Spleen (tissue), 7 donors: Measurements from ENCODE around the gene OTOG.

ENCODE experiments used
- POLR2A ChIP-seq, 3 donors: fragments of 450-650 bp; IDR thresholded peaks; one replicate each; pipeline ENCODE4 v1.5.1; 2017; ENCODE audit warnings: antibody characterized with exemption in 3 of 3, mild to moderate bottlenecking in 1 of 3
- POLR2AphosphoS5 ChIP-seq, 3 donors: sonication (generic); formaldehyde crosslinking; IDR thresholded peaks; one replicate each; pipeline ENCODE4 v1.5.1; 2017; ENCODE audit warnings: antibody characterized with exemption in 3 of 3
- TF ChIP-seq, protein P1 (sequence below), 11 experiments: fragments of 200-600 bp in 7 of 11; fragments of 450-650 bp in 4 of 11; sonication (generic) in 4 of 11; IDR thresholded peaks in 8 of 11; conservative IDR thresholded peaks in 3 of 11; 1 replicate in 7 of 11; 2 replicates in 4 of 11; pipeline versions ENCODE4 v1.4.0 to v1.8.0; 2016 to 2021; ENCODE audit warnings: antibody characterized with exemption in 11 of 11, inconsistent platforms in 4 of 11, mild to moderate bottlenecking in 1 of 11
- donor health status: DM: no; HTN: no; CAD: no; lungs with moderate emphysema.
- donor health status: DM: no; HTN: no; CAD: no.
- donor health status: DM: no; HTN: no; CAD: no.

DNA sequence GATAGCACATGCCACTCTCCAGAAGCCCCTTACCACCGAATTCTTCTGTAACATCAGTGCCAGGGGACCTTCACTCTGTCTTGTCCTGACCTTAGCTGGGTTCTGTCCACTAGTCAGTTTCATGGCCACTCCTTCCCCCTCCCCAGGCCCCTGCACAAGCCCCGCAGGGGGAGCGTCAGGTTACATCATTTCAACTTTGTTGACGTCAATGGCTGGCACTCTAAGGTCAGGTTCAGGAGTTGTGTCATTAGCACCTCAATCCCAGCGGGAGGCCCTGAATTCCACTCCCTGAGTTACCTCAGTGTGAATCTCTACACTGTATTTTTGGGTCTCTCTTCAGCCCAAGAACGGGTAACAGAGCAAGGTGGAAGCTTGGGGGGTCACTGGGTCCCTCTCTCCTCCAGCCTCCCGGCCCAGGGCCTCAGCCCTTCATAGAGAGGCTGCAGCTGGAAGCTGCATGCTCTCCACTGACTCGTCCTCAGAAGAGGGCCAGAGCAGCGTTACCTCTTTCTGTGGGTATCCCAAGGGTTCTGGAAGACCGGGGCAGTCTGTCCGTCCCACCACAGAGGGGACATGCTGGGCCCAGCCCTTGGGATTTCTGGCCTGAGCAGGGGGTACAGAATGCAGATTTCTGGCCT is 13.2 kb upstream of the OTOG start:
- TF ChIP-seq, protein P1, sequence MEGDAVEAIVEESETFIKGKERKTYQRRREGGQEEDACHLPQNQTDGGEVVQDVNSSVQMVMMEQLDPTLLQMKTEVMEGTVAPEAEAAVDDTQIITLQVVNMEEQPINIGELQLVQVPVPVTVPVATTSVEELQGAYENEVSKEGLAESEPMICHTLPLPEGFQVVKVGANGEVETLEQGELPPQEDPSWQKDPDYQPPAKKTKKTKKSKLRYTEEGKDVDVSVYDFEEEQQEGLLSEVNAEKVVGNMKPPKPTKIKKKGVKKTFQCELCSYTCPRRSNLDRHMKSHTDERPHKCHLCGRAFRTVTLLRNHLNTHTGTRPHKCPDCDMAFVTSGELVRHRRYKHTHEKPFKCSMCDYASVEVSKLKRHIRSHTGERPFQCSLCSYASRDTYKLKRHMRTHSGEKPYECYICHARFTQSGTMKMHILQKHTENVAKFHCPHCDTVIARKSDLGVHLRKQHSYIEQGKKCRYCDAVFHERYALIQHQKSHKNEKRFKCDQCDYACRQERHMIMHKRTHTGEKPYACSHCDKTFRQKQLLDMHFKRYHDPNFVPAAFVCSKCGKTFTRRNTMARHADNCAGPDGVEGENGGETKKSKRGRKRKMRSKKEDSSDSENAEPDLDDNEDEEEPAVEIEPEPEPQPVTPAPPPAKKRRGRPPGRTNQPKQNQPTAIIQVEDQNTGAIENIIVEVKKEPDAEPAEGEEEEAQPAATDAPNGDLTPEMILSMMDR (IDR thresholded peaks at IDR 0.05 in 8 of 11, conservative IDR thresholded peaks at IDR 0.05 in 3 of 11): no peak
- TF ChIP-seq POLR2AphosphoS5 (IDR thresholded peaks at IDR 0.05) (no peak), POLR2A (IDR thresholded peaks at IDR 0.05) (no peak)
